OCI-LY7 (cell line): ENCODE results near the gene EFNA5. TPM values are rescaled to one million over a fixed set of nuclear protein-coding genes. Genes with fewer than 3 reads are reported as not detected.

Source experiments
- BruUV-seq: library from RNA; stranded (reverse); fragments of 400-500 nt; replicated peaks from 2 replicates; lab custom pipeline; 2021; lab: Mats Ljungman, UMichigan
- CTCF ChIA-PET: fragments of 300-600 bp; sonication (Branson Sonifier 250); formaldehyde crosslinking; loops from one replicate; lab custom pipeline; 2022; ENCODE audit warnings: antibody characterized with exemption; ENCODE audit not compliant: unreplicated experiment; lab: Charles Lee
- POLR2A ChIA-PET: fragments of 300-600 bp; sonication (Branson Sonifier 250); formaldehyde crosslinking; loops from one replicate; lab custom pipeline; 2022; ENCODE audit warnings: antibody characterized with exemption; lab: Charles Lee
- DNase-seq: peaks from one replicate; pipeline ENCODE4 v3.0.0-alpha.2; 2015; ENCODE audit warnings: low spot score
- H2AFZ ChIP-seq: fragments of 200-600 bp; sonication (generic), shearing (Covaris generic); 2 replicates; pipeline ENCODE4 v1.6.1; 2014; ENCODE audit warnings: mild to moderate bottlenecking, antibody characterized with exemption, low read length, moderate library complexity
- H3K27ac ChIP-seq: fragments of 200-600 bp; sonication (generic); 2 replicates; pipeline ENCODE4 v1.5.1; 2014; ENCODE audit warnings: mixed run types, low read depth, mild to moderate bottlenecking, moderate library complexity, low read length, inconsistent platforms; ENCODE audit not compliant: poor library complexity, severe bottlenecking
- H3K36me3 ChIP-seq: fragments of 200-600 bp; sonication (generic); 2 replicates; pipeline ENCODE4 v1.6.1; 2014; ENCODE audit warnings: mild to moderate bottlenecking, antibody characterized with exemption, low read length, moderate library complexity, mixed read lengths; ENCODE audit not compliant: insufficient read depth
- H3K4me1 ChIP-seq: fragments of 200-600 bp; sonication (generic); 2 replicates; pipeline ENCODE4 v1.5.1; 2014; ENCODE audit warnings: mild to moderate bottlenecking, low read length; ENCODE audit not compliant: insufficient read depth, poor library complexity, severe bottlenecking
- H3K4me2 ChIP-seq: fragments of 200-600 bp; sonication (generic); 2 replicates; pipeline ENCODE4 v1.6.1; 2014; ENCODE audit warnings: mild to moderate bottlenecking, low read length
- H3K4me3 ChIP-seq: fragments of 200-600 bp; sonication (generic); 2 replicates; pipeline ENCODE4 v1.5.1; 2014; ENCODE audit warnings: mild to moderate bottlenecking, low read depth, low read length; ENCODE audit not compliant: poor library complexity, severe bottlenecking
- H3K79me2 ChIP-seq: fragments of 200-600 bp; sonication (generic); 2 replicates; pipeline ENCODE4 v1.6.1; 2016; ENCODE audit warnings: low read depth, mild to moderate bottlenecking, low read length, moderate library complexity, mixed read lengths; ENCODE audit not compliant: insufficient read depth
- H3K9me2 ChIP-seq: fragments of 200-600 bp; sonication (generic); 2 replicates; pipeline ENCODE4 v1.6.1; 2016; ENCODE audit warnings: mild to moderate bottlenecking, low read length, mixed read lengths; ENCODE audit not compliant: insufficient read depth
- H3K9me3 ChIP-seq: fragments of 200-600 bp; sonication (generic); 2 replicates; pipeline ENCODE4 v1.6.1; 2014; ENCODE audit warnings: mild to moderate bottlenecking, mixed run types, low read length, mixed read lengths
- H4K20me1 ChIP-seq: fragments of 200-600 bp; sonication (generic); 2 replicates; pipeline ENCODE4 v1.6.1; 2014; ENCODE audit warnings: mild to moderate bottlenecking, antibody characterized with exemption, low read length, moderate library complexity, mixed read lengths; ENCODE audit not compliant: insufficient read depth
- CTCF ChIP-seq: fragments of 200-600 bp; sonication (generic); conservative IDR thresholded peaks from 2 replicates; pipeline ENCODE4 v1.5.1; 2014; ENCODE audit warnings: mild to moderate bottlenecking, antibody characterized with exemption, low read length, moderate library complexity, mixed read lengths
- EZH2phosphoT487 ChIP-seq: fragments of 200-600 bp; sonication (generic); IDR thresholded peaks from 2 replicates; pipeline ENCODE4 v1.6.1; 2018; ENCODE audit warnings: low read depth, borderline replicate concordance, mild to moderate bottlenecking, mixed run types, antibody characterized with exemption, low read length, moderate library complexity, mixed read lengths
- intact Hi-C: fragments of 100-400 bp; cut with micrococcal nuclease; formaldehyde crosslinking; loops from one replicate; pipeline ENCODE4 v1.10.0; 2022; ENCODE audit not compliant: unreplicated experiment
- total RNA-seq, 2 experiments: library from RNA; depleted of rRNA in 1 of 2; stranded (reverse); fragments of >200 nt in 1 of 2; shearing (Covaris generic) in 1 of 2; gene quantifications; 2 replicates each; pipeline ENCODE4 v1.2.3, GENCODE V29; 2014 to 2022

EFNA5 gene
- total RNA-seq, 2 experiments from 2014 or later: 2.1 to 3.1 TPM

- Histone ChIP-seq H2AFZ (0 out of 2 replicates have a peak overlapping the region, but pooled peaks have one; percentile 4), H3K27ac (no peak overlapping the region), H3K4me3 (no peak overlapping the region), H3K4me1 (peaks cover 80% of the 10 kb centered on the region), H3K36me3 (peaks cover 12% of the 10 kb centered on the region; the same call in 1 of the 2 replicates), H4K20me1 (no peaks in the 10 kb centered on the region), H3K9me3 (peaks cover 9% of the 10 kb centered on the region; the same call in 1 of the 2 replicates), H3K79me2 (no peaks in the 10 kb centered on the region), H3K4me2 (no peak overlapping the region), H3K9me2 (no peaks in the 10 kb centered on the region)
- BruUV-seq: no TSS peak
- ChIA-PET CTCF (interaction anchor here (0.8 to 1.3 kb wide), 4 partner anchors 8 to 73 kb away, joined by 3 to 4 read pairs (median 3); no protein-coding TSS in a partner anchor), POLR2A (interaction anchor here (0.6 to 4.3 kb wide), 10 partner anchors 9 to 180 kb away, joined by 3 to 24 read pairs (median 5); no protein-coding TSS in a partner anchor)
- no peak for DNase-seq
- intact Hi-C loops: no loop called here
- TF ChIP-seq EZH2phosphoT487: no peak
- no peak for TF ChIP-seq CTCF
Measured at GRCh38 chr5:107391787-107392186, 278.9 kb downstream of the EFNA5 start.

GRCh38 chr5:107389775-107390148 lies 281.0 kb downstream of the EFNA5 start:
- Histone ChIP-seq H3K9me2 (no peaks in the 10 kb centered on the region), H3K4me1 (peaks cover 81% of the 10 kb centered on the region), H2AFZ (peak overlapping the region; percentile 27; the same call in 1 of the 2 replicates), H3K9me3 (peaks cover 9% of the 10 kb centered on the region; the same call in 1 of the 2 replicates), H3K4me3 (peak overlapping the region; percentile 53), H4K20me1 (no peaks in the 10 kb centered on the region), H3K79me2 (no peaks in the 10 kb centered on the region), H3K4me2 (peak overlapping the region; percentile 84), H3K36me3 (peaks cover 12% of the 10 kb centered on the region; the same call in 1 of the 2 replicates), H3K27ac (peak overlapping the region; percentile 97)
- CTCF ChIA-PET: interaction anchor here (0.5 to 1.8 kb wide), 6 partner anchors 11 to 183 kb away, joined by 3 to 7 read pairs (median 3); no protein-coding TSS in a partner anchor
- peak; percentile 54 for DNase-seq
- intact Hi-C loops: loop anchor here (1.0 to 5.0 kb wide), 7 partner anchors 16 to 284 kb away; no protein-coding TSS in a partner anchor
- no TSS peak for BruUV-seq
- POLR2A ChIA-PET: interaction anchor here (0.5 to 5.1 kb wide), 32 partner anchors 10 to 1153 kb away, joined by 3 to 50 read pairs (median 4); no protein-coding TSS in a partner anchor
- TF ChIP-seq EZH2phosphoT487 (no peak), CTCF (no peak)
